PC-9 (cell line): ENCODE data around the gene GNRHR.

Experiments used
- CTCF ChIP-seq: fragments of 200-600 bp; sonication (generic); conservative IDR thresholded peaks from 2 replicates; pipeline ENCODE4 v1.6.1; 2017; ENCODE audit warnings: mixed run types, antibody characterized with exemption, mild to moderate bottlenecking, moderate library complexity
- EZH2 ChIP-seq: fragments of 200-600 bp; sonication (generic); IDR thresholded peaks from 2 replicates; pipeline ENCODE4 v1.8.0; 2017; ENCODE audit warnings: antibody characterized with exemption, low read depth

DNA sequence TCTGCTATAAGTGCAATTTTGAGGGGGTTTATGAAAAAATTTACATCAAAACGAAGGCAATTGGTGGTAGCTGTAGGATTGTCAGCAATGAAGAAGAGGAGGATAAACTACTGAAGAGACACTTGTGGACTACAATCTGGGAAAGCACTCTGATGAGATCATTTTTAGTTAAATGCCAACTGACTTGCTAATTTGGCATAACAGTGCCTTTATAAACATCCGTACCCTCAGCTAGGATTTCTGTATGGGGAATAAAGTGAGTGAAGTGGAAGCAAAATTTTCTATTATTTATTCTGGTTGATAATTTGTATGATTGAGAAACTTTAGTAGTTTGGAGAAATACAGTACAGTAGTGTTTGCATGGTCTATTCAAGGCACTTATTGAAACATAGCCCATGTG is 11.2 kb upstream of the GNRHR start:
- TF ChIP-seq CTCF (no peak), EZH2 (no peak)
